ENCODE data around the gene LRRC32.

- no peak for TF ChIP-seq CTCF (optimal IDR thresholded peaks at IDR 0.05 in 1 of 3, IDR thresholded peaks at IDR 0.05 in 1 of 3, conservative IDR thresholded peaks at IDR 0.05 in 1 of 3; ENCODE audit: extremely low read depth in 1 of 3, insufficient read depth in 2 of 3, low read length in 3 of 3)
- no peak for TF ChIP-seq EZH2 (IDR thresholded peaks at IDR 0.05; ENCODE audit: low read length)
These were observed 44.3 kb downstream of the LRRC32 start for GRCh38 chr11:76626266-76626665.

All from keratinocyte (primary cell).